HG03159 (cell line): ENCODE measurements around the gene UFD1.
"Not testable (repeated sequence)": the region's sequence is repeated elsewhere in the genome, so short reads cannot be mapped to it uniquely, and the experiment has no call there.

Source experiments
- ATAC-seq: cut with Tn5 transposase; IDR thresholded peaks from one replicate; pipeline ENCODE4 v1.9.1; 2021; ENCODE audit warnings: mild to moderate bottlenecking, moderate library complexity; ENCODE audit not compliant: unreplicated experiment

UFD1 gene

DNA sequence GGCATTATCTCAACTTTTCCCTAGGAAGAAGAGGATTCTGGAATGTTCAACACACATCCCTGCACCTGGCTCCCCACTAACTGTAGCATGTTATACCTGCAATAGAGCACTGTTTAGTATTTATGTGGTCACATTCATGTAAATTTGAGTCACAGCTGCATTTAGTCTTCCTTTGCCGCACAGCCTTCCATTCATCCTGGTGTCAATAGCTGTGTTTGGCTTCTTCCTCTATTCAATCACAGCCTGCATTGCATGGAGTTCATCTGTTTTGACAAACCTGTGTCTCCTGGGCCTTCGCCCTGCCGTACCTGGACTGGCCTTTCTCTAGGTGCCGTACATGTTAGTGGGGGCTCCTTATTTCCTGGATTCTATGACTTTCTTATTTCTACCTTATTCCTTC, 27.4 kb downstream of the UFD1 start:
- no peak for ATAC-seq

- no peak for ATAC-seq
Measured at GRCh38 chr22:19450363-19451175, 28.4 kb downstream of the UFD1 start.

- no peak for ATAC-seq
Measured at GRCh38 chr22:19449422-19449767, 29.6 kb downstream of the UFD1 start.

GRCh38 chr22:19448739-19449421, 30.1 kb downstream of the UFD1 start:
- no peak for ATAC-seq

GRCh38 chr22:19448076-19448607, 30.9 kb downstream of the UFD1 start:
- peak; percentile 49 for ATAC-seq

DNA sequence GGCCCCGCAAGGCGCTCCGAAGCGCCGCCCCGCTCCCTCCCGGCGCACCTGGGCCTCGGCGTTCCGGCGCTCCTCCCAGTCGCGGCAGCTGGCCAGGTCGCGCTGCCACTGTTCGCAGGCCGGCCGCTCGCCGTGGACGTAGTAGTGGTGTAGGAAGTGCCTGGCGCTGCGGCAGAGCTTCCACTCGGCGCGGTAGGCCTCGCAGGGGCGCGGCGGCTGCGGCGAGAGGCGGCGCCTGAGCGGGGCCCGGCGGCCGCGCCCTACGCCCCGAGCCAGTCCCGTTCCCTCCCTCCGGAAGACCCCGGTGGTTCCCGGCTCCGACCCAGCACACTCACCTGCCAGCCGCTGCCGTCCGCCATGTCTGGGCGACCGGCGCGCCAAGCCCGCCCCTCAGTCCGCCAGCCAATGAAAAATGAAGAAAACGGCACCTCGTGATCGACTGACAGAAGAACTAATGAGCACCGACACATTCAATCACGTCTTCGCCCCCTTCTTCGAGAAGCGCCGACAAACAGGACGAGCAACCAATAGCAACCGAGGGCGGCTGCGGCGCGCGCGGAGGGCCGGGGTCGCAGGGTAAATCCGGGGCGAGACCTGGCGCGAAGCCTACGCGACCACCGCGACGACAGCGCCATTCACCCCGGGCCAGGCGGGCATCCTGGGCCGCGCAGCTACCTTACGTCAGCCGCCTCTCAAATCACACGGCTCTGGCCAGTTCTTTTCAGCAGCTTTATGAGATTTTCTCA, 31.5 kb downstream of the UFD1 start, which contains the start of gene C22orf39:
TSS of gene C22orf39 (minus strand) at position 382 of the 746 bp plus-strand sequence. CDS start at position 359, 23 bp downstream.
- ATAC-seq = peak; percentile 79

DNA sequence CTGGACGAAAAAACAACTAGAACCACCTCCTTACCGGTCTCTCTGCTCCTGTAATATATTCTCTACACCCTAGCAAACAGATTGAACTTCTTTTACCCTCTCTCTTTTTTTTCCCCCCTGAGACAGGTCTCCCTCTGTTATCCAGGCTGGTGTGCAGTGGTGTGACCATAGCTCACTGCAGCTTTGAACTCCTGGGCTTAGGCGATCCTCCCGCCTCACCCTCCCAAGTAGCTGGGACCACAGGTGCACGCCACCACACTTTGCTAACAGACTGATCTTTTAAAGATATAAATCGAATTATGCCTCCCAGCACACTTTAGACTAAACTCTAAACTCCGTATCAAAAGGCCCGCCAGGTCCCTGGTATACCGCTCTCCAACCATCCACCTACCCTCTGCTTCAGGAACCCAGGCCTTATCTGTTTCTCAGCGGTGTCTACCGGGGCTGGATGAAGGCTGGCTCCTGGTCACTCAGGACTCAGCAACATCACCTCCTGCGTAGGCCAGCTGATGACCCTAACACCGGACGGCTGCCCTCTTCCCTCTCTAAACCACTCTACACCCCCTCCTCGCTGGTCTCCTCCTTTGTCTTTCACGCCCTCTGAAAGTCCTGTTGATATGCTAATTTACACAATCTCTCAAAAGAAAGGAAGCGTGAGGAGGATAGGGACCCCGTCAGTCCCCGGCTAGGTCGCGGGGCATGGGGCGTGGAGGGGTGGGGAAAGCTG, 32.2 kb downstream of the UFD1 start:
- ATAC-seq = no peak

GRCh38 chr22:19445279-19445982, 33.6 kb downstream of the UFD1 start:
- not testable (repeated sequence) for ATAC-seq

DNA sequence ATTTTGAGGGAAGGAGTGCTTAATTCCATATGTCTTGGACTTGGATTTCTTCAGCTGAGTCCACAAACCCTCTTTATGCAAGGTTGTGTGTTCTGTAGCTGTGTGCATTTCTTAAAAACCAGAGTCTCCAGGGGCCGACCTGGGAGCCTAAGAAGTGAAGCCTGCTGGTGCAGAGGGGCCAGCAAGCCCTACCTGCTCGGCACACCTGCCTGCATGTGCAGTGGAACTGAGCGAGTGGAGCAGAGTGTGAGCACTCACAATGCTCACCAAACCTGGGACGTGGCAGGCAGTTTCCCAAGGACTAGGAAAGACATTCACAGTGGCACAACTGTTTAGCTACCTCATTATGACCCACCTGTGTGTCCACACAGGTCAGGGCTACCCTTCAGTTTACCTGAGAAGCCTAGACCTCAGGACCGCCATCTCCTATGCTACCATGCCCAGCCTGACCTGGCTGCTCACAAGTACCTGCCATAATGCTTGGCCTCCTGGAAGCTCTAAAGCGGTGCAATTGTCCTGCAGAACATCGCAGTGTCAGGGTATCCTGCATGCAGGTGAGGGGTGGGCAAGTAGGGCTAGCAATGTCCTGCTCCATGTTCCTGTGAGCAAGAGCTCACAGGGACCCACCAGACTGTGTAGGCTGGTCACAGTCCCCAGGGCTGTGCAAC, 35.3 kb downstream of the UFD1 start:
- no peak for ATAC-seq

DNA sequence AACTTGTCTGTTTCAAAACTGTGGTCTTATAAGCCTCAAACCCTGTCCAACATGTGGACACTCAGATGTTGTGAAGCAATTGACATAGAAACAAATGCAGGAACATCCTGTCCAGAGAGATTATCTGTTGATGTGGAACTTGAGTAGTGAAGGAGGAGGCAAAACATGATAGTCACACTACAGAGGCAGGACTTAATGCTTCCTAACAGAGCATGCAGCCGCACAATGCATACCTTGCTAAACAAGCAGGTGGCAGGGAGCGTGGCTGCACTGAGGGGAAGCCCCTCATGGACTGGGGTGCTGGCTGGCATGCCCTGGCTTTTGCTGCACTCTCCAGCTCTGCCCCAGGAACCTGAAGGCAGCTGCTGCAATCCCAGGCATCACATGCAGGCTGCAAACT, 36.8 kb downstream of the UFD1 start:
- ATAC-seq = no peak

- ATAC-seq = no peak
Measured at GRCh38 chr22:19440411-19441195, 38.4 kb downstream of the UFD1 start.

GRCh38 chr22:19438298-19438697, 40.7 kb downstream of the UFD1 start:
- no peak for ATAC-seq

DNA sequence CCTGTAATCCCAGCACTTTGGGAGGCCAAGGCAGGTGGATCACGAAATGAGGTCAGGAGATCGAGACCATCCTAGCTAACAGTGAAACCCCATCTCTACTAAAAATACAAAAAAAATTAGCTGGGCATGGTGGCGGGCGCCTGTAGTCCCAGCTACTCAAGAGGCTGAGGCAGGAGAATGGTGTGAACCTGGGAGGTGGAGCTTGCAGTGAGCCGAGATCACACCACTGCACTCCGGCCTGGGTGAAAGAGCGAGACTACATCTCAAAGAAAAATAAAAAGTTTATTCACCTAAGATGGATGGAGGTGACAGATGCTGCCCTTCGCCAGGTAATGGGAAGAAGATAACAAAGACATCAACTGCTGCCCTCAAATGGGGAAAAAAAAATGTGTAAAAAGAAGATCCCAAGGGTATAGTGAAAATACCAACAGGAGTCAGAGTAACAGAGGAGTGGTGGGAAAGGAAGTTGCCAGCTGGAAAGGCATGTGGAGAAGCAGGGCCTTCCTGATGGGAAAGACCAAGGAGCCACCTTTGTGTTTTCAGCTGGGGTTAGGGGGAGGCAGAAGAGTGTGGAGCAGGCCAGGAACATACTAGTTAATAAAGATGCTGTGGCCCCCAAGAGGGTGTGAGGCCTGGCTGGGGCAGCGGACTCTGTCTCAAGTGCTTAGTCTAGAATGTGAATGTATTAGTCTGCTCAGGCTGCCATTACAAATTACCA, 42.4 kb downstream of the UFD1 start:
- not testable (repeated sequence) for ATAC-seq

DNA sequence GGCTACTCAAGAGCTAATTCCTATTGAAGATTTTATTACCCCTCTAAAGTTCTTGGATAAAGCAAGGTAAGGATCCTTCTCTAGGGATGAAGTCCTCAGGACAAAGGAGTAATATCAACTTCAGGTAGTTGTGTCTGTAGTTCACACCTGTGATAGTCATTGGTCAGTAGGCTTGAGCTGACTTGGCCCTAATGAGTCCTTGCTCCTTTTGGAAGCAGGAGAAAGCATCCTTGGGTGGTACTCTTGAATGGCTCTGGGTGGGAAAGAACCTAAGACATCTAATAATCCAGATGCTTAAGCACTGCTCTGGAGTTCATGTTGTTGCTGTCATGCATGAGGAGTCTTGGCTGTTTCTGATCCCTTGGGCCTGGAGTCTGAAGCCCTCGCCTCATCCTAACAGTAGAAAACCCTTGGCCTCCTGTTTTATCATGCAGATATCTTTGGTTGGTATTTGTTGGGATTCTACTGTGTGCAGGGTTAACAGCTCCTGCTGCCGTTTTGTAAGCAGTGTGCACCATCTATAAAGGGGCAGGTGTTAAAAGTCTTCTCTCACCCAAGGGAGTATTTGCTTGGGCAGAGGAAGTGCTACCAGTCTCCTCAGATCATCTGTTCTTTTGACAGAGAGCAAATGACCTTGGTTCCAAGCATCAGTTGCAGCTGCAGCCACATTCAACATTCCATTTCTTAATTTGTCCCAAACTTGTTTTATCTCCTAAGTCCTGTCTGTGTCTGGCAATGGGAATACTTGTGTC, 44.0 kb downstream of the UFD1 start:
- no peak for ATAC-seq

DNA sequence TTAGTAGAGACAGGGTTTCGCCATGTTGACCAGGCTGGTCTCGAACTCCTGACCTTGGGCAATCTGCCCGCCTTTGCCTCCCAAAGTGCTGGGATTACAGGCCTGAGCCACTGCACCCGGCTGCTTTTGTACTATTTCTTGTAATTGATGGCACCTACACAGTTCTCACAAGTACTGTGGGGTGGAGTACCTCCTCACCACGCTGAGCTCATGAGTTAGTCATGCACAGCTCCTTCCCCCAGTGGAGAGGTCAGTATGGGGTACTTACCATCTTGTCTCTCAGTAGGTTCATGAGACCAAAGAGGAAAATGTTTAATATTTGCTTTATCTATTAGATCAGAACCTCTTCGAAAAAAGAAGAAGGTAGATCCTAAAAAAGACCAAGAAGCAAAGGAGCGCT, 44.6 kb downstream of the UFD1 start:
- no peak for ATAC-seq

DNA sequence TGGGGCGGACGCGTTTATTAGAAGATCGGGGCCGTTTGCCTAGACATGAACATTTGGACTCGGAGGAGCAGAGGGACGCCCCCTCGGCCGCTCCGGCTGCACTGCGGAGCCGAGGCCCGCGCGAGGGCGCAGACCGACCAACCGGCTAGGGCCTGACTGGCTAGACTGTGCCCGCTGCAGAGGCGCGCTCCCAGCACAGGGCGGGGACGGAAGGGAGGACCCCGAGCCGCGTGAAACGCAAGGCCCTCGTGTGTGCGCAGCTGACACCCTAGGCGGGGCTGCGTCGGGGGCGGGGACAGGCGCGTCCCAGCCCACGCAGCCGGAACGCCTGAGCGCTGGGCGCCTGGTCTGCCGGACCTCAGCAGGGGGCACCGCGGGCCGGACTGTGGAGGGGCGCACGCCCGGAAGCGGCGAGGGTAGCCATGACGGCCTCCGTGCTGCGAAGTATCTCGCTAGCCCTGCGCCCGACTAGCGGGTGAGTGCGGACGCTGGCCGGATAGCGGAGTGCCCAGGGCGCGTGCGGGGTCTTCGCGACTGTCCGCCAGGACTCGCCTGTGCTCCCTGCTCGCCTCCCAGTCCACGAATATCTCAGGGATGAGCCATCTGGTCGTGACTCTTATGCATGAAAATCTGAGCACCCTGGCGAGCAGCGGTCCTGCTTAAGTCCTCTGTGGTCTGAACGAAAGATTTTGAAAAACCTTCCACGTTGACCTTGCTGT, 46.7 kb downstream of the UFD1 start, which contains the start of gene MRPL40:
TSS of gene MRPL40 (plus strand) at position 413 of the 719 bp plus-strand sequence. CDS start at position 423, 10 bp downstream.
- ATAC-seq = peak; percentile 70
